ENCODE measurements around the gene TBL2.
"Not testable (repeated sequence)": the region's sequence is repeated elsewhere in the genome, so short reads cannot be mapped to it uniquely, and the experiment has no call there.

DNA sequence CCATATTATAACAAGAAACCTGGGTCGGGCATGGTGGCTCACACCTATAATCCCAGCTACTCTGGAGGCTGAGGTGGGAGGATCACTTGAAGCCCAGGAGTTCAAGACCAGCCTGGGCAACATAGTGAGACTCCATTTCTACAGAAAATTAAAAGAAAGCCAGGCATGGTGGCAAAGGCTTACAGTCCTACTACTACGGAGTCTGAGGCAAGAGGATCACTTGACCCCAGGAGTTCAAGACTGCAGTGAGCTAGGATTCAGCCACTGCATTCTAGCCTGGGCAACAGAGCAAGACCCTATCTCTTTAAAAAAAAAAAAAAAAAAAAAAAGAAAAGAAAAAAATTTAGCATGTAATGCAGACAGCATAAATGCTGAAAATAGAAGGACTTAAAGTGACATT, 39.9 kb downstream of the TBL2 start:
- TF ChIP-seq RARB (CRISPR knock-in tag; IDR thresholded peaks at IDR 0.05); JUN (IDR thresholded peaks at IDR 0.05); FOSL2 (IDR thresholded peaks at IDR 0.05); FOSL2 (CRISPR knock-in tag; IDR thresholded peaks at IDR 0.05); NPAS2 (CRISPR knock-in tag; IDR thresholded peaks at IDR 0.05; ENCODE audit: borderline replicate concordance); MAZ (IDR thresholded peaks at IDR 0.05; ENCODE audit: borderline replicate concordance, low read depth, low read length); POLR2A (IDR thresholded peaks at IDR 0.05; ENCODE audit: low read length); POLR2AphosphoS2 (conservative IDR thresholded peaks at IDR 0.05; ENCODE audit: low read length); HDAC2 (IDR thresholded peaks at IDR 0.05); ZC3H11A (IDR thresholded peaks at IDR 0.05): not testable (repeated sequence)
- TF ChIP-seq, protein P1, sequence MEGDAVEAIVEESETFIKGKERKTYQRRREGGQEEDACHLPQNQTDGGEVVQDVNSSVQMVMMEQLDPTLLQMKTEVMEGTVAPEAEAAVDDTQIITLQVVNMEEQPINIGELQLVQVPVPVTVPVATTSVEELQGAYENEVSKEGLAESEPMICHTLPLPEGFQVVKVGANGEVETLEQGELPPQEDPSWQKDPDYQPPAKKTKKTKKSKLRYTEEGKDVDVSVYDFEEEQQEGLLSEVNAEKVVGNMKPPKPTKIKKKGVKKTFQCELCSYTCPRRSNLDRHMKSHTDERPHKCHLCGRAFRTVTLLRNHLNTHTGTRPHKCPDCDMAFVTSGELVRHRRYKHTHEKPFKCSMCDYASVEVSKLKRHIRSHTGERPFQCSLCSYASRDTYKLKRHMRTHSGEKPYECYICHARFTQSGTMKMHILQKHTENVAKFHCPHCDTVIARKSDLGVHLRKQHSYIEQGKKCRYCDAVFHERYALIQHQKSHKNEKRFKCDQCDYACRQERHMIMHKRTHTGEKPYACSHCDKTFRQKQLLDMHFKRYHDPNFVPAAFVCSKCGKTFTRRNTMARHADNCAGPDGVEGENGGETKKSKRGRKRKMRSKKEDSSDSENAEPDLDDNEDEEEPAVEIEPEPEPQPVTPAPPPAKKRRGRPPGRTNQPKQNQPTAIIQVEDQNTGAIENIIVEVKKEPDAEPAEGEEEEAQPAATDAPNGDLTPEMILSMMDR (IDR thresholded peaks at IDR 0.05): not testable (repeated sequence)
- TF ChIP-seq, protein P2, sequence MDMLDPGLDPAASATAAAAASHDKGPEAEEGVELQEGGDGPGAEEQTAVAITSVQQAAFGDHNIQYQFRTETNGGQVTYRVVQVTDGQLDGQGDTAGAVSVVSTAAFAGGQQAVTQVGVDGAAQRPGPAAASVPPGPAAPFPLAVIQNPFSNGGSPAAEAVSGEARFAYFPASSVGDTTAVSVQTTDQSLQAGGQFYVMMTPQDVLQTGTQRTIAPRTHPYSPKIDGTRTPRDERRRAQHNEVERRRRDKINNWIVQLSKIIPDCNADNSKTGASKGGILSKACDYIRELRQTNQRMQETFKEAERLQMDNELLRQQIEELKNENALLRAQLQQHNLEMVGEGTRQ (IDR thresholded peaks at IDR 0.05): not testable (repeated sequence)
- TF ChIP-seq, protein P3, sequence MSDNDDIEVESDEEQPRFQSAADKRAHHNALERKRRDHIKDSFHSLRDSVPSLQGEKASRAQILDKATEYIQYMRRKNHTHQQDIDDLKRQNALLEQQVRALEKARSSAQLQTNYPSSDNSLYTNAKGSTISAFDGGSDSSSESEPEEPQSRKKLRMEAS (IDR thresholded peaks at IDR 0.05): not testable (repeated sequence)

Data from A549 (cell line).